AG09309 (cell line): ENCODE data around the gene ZNF335.
"Not testable (repeated sequence)": the region's sequence is repeated elsewhere in the genome, so short reads cannot be mapped to it uniquely, and the experiment has no call there.

ENCODE experiments used
- DNase-seq: peaks from one replicate; pipeline ENCODE4 v3.0.0-alpha.2; 2010; ENCODE audit warnings: low read depth
- H3K4me3 ChIP-seq: 2 replicates; pipeline ENCODE4 v1.5.1; 2011; ENCODE audit warnings: mild to moderate bottlenecking, low read depth, low read length, moderate library complexity; ENCODE audit not compliant: control insufficient read depth
- TF ChIP-seq, protein P1 (sequence below): IDR thresholded peaks from 2 replicates; pipeline ENCODE4 v1.5.1; 2011; ENCODE audit warnings: mild to moderate bottlenecking, low read depth, low read length, inconsistent platforms; ENCODE audit not compliant: insufficient read depth, control insufficient read depth; ENCODE audit errors: missing control alignments

The ZNF335 gene

DNA sequence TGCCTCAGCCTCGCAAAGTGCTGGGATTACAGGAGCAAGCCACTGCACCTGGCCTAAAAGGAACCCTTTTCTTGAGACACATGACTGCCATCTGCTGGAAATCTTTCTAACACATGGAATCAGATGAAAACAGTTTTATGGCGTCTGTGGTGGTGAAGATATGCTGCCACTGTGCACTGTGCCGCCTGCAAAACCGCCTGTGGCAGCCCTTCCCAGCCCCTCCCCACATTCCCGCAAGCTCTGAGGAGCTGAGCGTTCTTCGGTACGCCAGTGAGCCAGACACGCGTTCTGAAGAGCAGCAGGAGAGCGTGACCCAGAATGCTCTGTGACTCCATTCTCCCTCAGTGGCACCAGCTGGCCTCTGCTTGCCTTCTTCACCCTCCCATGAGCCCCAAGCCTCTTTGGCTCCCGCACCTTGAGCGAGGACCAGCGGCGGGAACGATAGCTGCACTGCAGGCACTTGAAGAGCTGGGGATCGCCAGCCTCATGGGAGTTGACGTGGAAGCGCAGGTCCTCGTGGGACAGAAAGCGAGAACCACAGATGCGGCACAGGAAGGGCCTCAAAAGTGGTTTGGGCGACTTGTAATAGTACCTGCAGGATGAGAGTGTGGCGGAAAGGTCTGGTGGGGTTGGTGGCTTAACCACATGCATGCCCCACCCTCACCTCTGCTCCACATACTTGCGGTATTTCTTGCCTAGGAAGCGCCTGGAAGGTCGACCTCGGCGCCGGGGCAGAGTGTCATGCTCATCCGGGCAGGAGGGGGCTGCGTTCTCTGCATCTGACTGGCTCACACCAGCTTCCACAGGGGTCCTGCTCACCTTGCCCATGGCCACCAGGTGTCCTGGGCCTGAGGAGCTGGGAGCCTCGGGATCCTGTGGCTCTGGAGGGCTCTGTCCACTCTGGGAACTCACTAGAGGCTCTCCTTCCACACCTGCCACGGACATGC, 8.7 kb downstream of the ZNF335 start:
- no peak overlapping the region for H3K4me3 ChIP-seq
- TF ChIP-seq, protein P1, sequence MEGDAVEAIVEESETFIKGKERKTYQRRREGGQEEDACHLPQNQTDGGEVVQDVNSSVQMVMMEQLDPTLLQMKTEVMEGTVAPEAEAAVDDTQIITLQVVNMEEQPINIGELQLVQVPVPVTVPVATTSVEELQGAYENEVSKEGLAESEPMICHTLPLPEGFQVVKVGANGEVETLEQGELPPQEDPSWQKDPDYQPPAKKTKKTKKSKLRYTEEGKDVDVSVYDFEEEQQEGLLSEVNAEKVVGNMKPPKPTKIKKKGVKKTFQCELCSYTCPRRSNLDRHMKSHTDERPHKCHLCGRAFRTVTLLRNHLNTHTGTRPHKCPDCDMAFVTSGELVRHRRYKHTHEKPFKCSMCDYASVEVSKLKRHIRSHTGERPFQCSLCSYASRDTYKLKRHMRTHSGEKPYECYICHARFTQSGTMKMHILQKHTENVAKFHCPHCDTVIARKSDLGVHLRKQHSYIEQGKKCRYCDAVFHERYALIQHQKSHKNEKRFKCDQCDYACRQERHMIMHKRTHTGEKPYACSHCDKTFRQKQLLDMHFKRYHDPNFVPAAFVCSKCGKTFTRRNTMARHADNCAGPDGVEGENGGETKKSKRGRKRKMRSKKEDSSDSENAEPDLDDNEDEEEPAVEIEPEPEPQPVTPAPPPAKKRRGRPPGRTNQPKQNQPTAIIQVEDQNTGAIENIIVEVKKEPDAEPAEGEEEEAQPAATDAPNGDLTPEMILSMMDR = peak; percentile 33
- DNase-seq = no peak

DNA sequence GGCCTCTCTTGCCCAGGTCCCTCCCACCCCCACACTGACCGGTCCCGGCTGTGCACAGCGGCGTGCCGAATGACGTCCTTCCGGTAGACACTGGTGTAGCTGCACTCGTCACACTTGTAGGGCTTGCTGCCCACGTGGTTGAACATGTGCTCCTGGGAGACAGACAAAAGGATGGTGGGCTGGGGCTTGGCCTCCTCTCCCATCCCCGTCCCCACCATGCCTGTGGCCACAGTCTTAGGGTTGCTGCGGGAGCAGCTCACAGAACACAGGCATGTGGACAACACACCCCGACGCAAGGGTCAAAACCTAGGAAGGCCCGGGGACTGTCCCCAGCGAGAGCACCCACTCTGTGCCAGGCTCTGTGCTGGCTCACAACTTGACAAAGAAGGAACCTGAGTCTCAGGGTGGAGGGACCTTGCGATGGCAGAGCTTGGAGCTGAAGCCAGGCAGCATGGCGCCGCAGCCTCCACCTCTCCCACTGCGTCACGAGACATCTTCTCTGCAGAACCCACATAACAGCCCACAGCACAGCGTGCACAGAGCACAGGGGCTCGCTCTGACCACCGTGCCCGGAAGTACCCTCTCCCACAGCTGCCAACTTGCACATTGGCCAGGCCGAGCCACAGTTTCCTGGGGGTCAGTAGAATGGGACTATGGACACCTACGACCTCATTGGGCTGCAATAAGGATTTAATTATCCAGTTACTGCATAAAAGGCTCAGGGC, 9.8 kb downstream of the ZNF335 start:
- H3K4me3 ChIP-seq = no peak overlapping the region
- TF ChIP-seq, protein P1 = no peak
- DNase-seq = no peak

DNA sequence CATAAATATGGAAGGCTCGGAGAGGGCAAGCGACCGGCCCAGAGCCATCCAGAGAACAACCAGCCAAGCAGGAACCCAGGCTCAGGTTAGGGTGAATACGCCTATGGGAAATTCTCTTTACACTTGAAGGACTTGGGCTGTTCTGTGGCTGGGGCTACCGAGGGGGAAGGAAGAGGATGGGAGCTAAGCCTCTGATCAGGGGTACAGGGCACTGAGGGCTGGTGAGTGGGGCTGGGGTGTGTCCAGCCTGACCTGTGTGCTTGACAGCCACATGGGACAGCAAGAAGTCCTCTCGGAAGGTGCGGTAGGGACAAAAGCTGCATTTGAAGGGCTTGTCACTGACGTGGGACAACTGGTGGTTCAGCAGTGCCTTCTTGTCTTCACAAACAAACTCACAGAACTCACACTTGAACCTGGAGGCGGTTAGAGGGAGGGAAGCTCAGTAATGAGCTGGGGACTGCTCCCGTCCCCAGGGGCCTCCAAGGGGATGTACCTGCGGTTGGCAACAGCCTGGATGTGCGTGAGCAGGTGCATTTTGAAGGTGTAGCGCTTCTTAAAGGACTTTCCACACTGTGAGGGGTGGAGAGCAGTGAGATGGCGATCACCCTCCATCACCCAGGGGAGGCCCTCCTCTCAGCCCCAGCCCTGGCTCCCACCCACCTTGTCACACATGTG, 11.9 kb downstream of the ZNF335 start:
- no peak overlapping the region for H3K4me3 ChIP-seq
- DNase-seq = no peak
- TF ChIP-seq, protein P1 = no peak

DNA sequence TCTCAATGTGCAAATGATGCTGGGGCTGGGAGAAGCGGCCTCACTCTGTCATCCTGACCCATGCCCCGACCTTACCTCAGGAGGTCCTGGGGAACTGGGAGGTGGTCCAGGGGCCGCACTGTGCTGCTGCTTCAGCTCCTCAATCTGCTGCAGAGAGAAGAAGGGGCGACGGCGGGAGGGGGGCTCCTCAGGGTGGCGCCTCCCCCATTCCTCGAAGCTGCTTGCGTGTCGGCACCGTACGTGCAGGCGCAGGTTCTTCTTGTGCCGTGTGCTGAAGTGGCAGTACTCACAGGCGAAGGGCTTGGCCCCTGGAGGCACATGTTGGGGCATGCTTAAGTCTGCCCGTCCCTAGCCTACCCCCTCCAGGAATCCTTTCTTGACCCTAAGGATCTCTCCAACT, 12.9 kb downstream of the ZNF335 start:
- H3K4me3 ChIP-seq = no peak overlapping the region
- DNase-seq = no peak
- TF ChIP-seq, protein P1 = no peak

DNA sequence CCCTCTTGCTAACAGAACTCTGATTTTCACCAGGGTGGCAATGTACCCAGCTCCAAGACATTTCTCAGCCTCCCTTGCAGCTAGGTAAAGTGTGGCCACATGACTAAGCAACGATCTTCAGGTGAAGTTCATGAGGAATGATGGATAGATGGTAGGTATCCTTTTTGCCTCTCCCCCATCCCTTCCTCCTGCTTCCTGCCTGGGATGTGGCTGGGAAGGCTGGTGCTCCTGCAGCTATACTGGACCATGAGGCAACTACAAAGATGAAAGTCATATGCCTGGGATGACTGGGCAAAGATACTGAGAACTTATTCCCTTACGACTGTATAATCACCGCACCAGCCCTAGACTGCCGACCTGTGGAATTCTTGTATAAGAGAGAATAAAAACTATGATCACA, 13.4 kb downstream of the ZNF335 start:
- no peak for DNase-seq
- H3K4me3 ChIP-seq = no peak overlapping the region
- TF ChIP-seq, protein P1 = no peak

DNA sequence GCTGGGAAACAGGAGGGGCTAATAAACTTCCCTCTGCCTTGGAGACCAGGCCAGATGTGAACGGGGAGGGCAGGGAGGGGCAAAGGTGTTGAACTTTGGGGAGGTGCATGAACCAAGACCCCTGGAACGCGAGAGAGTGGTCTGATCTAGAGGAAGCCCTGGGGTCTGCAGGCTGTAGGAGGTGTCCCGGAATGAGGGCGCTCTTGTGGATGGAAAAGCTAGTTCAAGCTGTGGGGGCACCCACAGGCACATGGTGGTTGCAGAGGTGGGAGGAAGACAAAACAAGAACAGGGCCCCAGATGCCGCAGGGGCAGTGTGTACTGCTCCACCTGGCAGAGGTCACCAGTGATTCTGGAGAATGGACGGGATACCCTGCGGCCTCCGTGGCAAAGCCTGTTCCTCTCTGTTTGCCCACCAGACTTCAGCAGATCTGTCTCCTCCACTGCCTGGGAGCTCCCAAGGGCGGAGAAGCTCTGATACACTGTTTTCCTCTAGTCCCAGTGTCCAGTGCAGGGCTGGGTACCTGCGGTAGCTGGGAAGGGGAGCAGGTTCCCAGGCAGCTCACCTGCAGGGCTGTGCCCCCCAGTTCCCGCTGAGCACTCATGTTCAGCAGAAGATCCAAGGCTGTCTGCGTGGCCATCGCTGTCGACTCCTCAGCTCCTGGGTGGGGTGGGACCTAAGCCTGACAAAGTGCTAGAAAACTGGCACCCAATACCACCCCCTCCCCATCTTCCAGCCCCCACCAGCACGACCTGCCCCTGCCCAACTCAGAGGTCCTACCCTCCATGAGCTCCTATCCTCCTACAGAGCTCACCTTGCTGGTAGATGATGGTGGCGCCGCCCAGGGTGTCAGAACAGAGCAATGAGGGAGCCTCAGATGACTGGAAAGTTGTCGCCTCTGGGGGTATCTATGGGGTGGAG, 14.7 kb downstream of the ZNF335 start:
- no peak for DNase-seq
- no peak overlapping the region for H3K4me3 ChIP-seq
- TF ChIP-seq, protein P1 = no peak

DNA sequence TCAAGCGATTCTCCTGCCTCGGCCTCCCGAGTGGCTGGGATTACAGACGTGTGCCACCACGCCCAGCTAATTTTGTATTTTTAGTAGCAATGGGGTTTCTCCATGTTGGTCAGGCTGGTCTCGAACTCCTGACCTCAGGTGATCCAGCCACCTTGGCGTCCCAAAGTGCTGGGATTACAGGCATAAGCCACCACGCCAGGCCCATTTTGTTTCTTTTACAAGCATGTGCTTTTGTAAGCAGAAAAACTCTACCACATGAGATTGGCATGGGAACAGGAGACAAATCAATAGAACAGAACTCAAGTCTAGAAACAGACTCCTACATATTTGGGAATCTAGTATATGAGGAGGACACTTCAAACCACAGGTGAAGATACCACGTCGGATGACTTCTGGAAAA, 15.7 kb downstream of the ZNF335 start:
- not testable (repeated sequence) for DNase-seq, H3K4me3 ChIP-seq
